CD14-positive monocyte (primary cell): Measurements from ENCODE around the gene COX7A1. TPM values are rescaled to one million over a fixed set of nuclear protein-coding genes. Genes with fewer than 3 reads are reported as not detected.

Experiments used
- DNase-seq, 3 donors: peaks; one replicate each; pipeline ENCODE4 v3.0.0-alpha.2; 2011 to 2022
- H2AFZ ChIP-seq: 2 replicates; pipeline ENCODE4 v1.6.0; 2012; ENCODE audit warnings: mild to moderate bottlenecking, low read depth, low read length, inconsistent platforms; ENCODE audit not compliant: insufficient read depth, poor library complexity, severe bottlenecking
- H3K27ac ChIP-seq, 2 donors: 1 replicate in 1 of 2; 2 replicates in 1 of 2; pipeline ENCODE4 v1.5.1; 2012 to 2013; ENCODE audit warnings: low read length in 2 of 2, control low read depth in 1 of 2, inconsistent platforms in 1 of 2, low read depth in 1 of 2, mild to moderate bottlenecking in 1 of 2
- H3K27me3 ChIP-seq, 2 donors: one replicate each; pipeline versions ENCODE4 v1.6.0 to v1.6.1; 2011 to 2013; ENCODE audit warnings: low read length in 2 of 2; ENCODE audit not compliant: control insufficient read depth in 2 of 2, insufficient read depth in 2 of 2
- H3K36me3 ChIP-seq, 2 donors: replicated peaks in 1 of 2; 1 replicate in 1 of 2; 2 replicates in 1 of 2; pipeline versions ENCODE4 v1.5.1 to v1.6.1; 2012 to 2013; ENCODE audit warnings: low read length in 2 of 2, control low read depth in 1 of 2, inconsistent platforms in 1 of 2, mild to moderate bottlenecking in 1 of 2; ENCODE audit not compliant: insufficient read depth in 2 of 2, control insufficient read depth in 1 of 2
- H3K4me1 ChIP-seq, 2 donors: 1 replicate in 1 of 2; 2 replicates in 1 of 2; pipeline versions ENCODE4 v1.5.1 to v1.6.1; 2012 to 2013; ENCODE audit warnings: low read length in 2 of 2, control low read depth in 1 of 2, inconsistent platforms in 1 of 2, mild to moderate bottlenecking in 1 of 2, moderate library complexity in 1 of 2; ENCODE audit not compliant: insufficient read depth in 2 of 2, control insufficient read depth in 1 of 2
- H3K4me2 ChIP-seq: replicated peaks from 2 replicates; pipeline ENCODE3; 2012; ENCODE audit warnings: low read length, moderate library complexity, mild to moderate bottlenecking; ENCODE audit not compliant: poor library complexity, severe bottlenecking; ENCODE audit errors: extremely low read depth
- H3K4me3 ChIP-seq, 3 experiments: fragments of 200-600 bp in 1 of 3; sonication (generic) in 1 of 3; replicated peaks in 1 of 3; 1 replicate in 2 of 3; 2 replicates in 1 of 3; pipeline ENCODE4 v1.5.1; 2011 to 2013; ENCODE audit warnings: low read length in 3 of 3, mild to moderate bottlenecking in 3 of 3, control low read depth in 2 of 3, low read depth in 2 of 3, inconsistent platforms in 1 of 3, moderate library complexity in 1 of 3
- H3K79me2 ChIP-seq: 2 replicates; pipeline ENCODE4 v1.6.0; 2012; ENCODE audit warnings: mild to moderate bottlenecking, control low read depth, inconsistent platforms, low read length, moderate library complexity; ENCODE audit not compliant: insufficient read depth
- H3K9ac ChIP-seq: 2 replicates; pipeline ENCODE4 v1.6.0; 2017; ENCODE audit warnings: low read length, mild to moderate bottlenecking; ENCODE audit not compliant: insufficient read depth, poor library complexity, severe bottlenecking
- H3K9me3 ChIP-seq, 2 donors: replicated peaks in 1 of 2; 1 replicate in 1 of 2; 2 replicates in 1 of 2; pipeline versions ENCODE4 v1.5.1 to v1.6.1; 2012 to 2013; ENCODE audit warnings: low read length in 2 of 2, control low read depth in 1 of 2; ENCODE audit not compliant: control insufficient read depth in 1 of 2, insufficient read depth in 1 of 2
- H4K20me1 ChIP-seq: 2 replicates; pipeline ENCODE4 v1.6.0; 2012; ENCODE audit warnings: mild to moderate bottlenecking, low read length, control low read depth, moderate library complexity; ENCODE audit not compliant: insufficient read depth
- H3K27ac Mint-ChIP-seq, 7 donors: one replicate each; pipeline ENCODE4 v1.8.0; 2020; ENCODE audit warnings: mild to moderate bottlenecking in 7 of 7, mixed read lengths in 7 of 7, moderate library complexity in 6 of 7, inconsistent platforms in 2 of 7
- H3K27me3 Mint-ChIP-seq, 3 donors: one replicate each; pipeline ENCODE4 v1.8.0; 2021 to 2022; ENCODE audit warnings: low read depth in 3 of 3, mild to moderate bottlenecking in 3 of 3, mixed read lengths in 3 of 3, moderate library complexity in 3 of 3, inconsistent platforms in 1 of 3
- H3K36me3 Mint-ChIP-seq, 2 donors: one replicate each; pipeline ENCODE4 v1.8.0; 2020; ENCODE audit warnings: mixed read lengths in 2 of 2, inconsistent platforms in 1 of 2, mild to moderate bottlenecking in 1 of 2
- H3K4me1 Mint-ChIP-seq: one replicate; pipeline ENCODE4 v1.8.0; 2020; ENCODE audit warnings: mild to moderate bottlenecking, mixed read lengths
- H3K4me3 Mint-ChIP-seq, 2 donors: one replicate each; pipeline ENCODE4 v1.8.0; 2020; ENCODE audit warnings: mild to moderate bottlenecking in 2 of 2, mixed read lengths in 2 of 2, moderate library complexity in 1 of 2
- H3K9me3 Mint-ChIP-seq, 7 donors: one replicate each; pipeline ENCODE4 v1.8.0; 2020 to 2022; ENCODE audit warnings: mixed read lengths in 7 of 7, mild to moderate bottlenecking in 6 of 7, moderate library complexity in 6 of 7, inconsistent platforms in 2 of 7
- CTCF ChIP-seq: fragments of 200-600 bp; IDR thresholded peaks from one replicate; pipeline ENCODE4 v1.8.0; 2022; ENCODE audit warnings: antibody characterized with exemption, mild to moderate bottlenecking
- WGBS: methylation state at CpG from one replicate; pipeline ENCODE4 v1.1.5; 2013; ENCODE audit warnings: missing lambda C conversion rate; ENCODE audit not compliant: insufficient coverage; 5-methylcytosine and 5-hydroxymethylcytosine counted together
- intact Hi-C, 2 donors: fragments of 100-400 bp; cut with micrococcal nuclease; formaldehyde crosslinking; loops; one replicate each; pipeline versions ENCODE4 v1.15.0 to v1.15.1; 2023
- polyA plus RNA-seq, 3 donors: library from polyadenylated mRNA; depleted of rRNA in 1 of 3; unstranded in 2 of 3; stranded (reverse) in 1 of 3; fragments of 300-500 nt in 2 of 3; fragments of >200 nt in 1 of 3; fragmentation: Illumina TruSeq in 2 of 3; gene quantifications; 1 replicate in 2 of 3; 2 replicates in 1 of 3; pipeline ENCODE4 v1.2.3, GENCODE V29; 2012 to 2021

The COX7A1 gene
- polyA plus RNA-seq, 3 donors = not detected

- Histone ChIP-seq H3K4me1 (peaks cover 8 to 22% of the 10 kb centered on the region in 2 donors), H3K27ac (no peak overlapping the region), H3K4me2 (no peak overlapping the region), H2AFZ (no peak overlapping the region), H3K9me3 (no peaks in the 10 kb centered on the region), H3K4me3 (no peak overlapping the region), H4K20me1 (peaks cover 73% of the 10 kb centered on the region), H3K27me3 (no peaks in the 10 kb centered on the region), H3K79me2 (peaks cover 7% of the 10 kb centered on the region), H3K36me3 (peaks cover 50 to 59% of the 10 kb centered on the region in 2 donors), H3K9ac (no peak overlapping the region)
- intact Hi-C loops = no loop called here
- no peaks in the 10 kb centered on the region for H3K9me3 Mint-ChIP-seq
- peaks cover 23% of the 10 kb centered on the region for H3K4me1 Mint-ChIP-seq
- H3K4me3 Mint-ChIP-seq = no peak overlapping the region
- DNase-seq = no peak
- H3K36me3 Mint-ChIP-seq = peaks cover 55 to 68% of the 10 kb centered on the region in 2 donors
- peak overlapping the region in 2 of 7 donors; percentile 33 to 57 for H3K27ac Mint-ChIP-seq
- 89% methylated on average over 5 of the region's 5 CpGs for WGBS
- peaks cover 0 to 7% (median 0%) of the 10 kb centered on the region in 3 donors for H3K27me3 Mint-ChIP-seq
- no peak for TF ChIP-seq CTCF
Observed at GRCh38 chr19:36150586-36150985, 1.7 kb downstream of the COX7A1 start.

- Histone ChIP-seq H3K9me3 (no peaks in the 10 kb centered on the region), H3K4me2 (no peak overlapping the region)
Observed at GRCh38 chr19:36149673-36150406, 2.4 kb downstream of the COX7A1 start.

More at GRCh38 chr19:36149673-36150406, 2.4 kb downstream of the COX7A1 start:
- no peak for TF ChIP-seq CTCF
- Mint-ChIP-seq H3K9me3 (no peaks in the 10 kb centered on the region), H3K27ac (peak overlapping the region in 1 of 7 donors; percentile 62), H3K4me3 (no peak overlapping the region), H3K27me3 (peaks cover 0 to 7% (median 0%) of the 10 kb centered on the region in 3 donors), H3K4me1 (peaks cover 23% of the 10 kb centered on the region), H3K36me3 (peaks cover 63 to 70% of the 10 kb centered on the region in 2 donors)
- no peak overlapping the region for H2AFZ ChIP-seq
- H3K9ac ChIP-seq = no peak overlapping the region
- no peak overlapping the region for H3K4me3 ChIP-seq
- H3K79me2 ChIP-seq = peaks cover 9% of the 10 kb centered on the region
- H3K27me3 ChIP-seq = no peaks in the 10 kb centered on the region
- H4K20me1 ChIP-seq = peaks cover 80% of the 10 kb centered on the region
- no peak overlapping the region for H3K27ac ChIP-seq
- H3K4me1 ChIP-seq = peaks cover 8 to 22% of the 10 kb centered on the region in 2 donors
- 96% methylated on average over 12 of the region's 13 CpGs for WGBS
- no peak for DNase-seq
- intact Hi-C loops = loop anchor here in 1 of 2 donors (10.0 kb wide), 1 partner anchor 405 kb away; the partner anchor contains the start of genes IGFLR1, LIN37, PSENEN and U2AF1L4
- H3K36me3 ChIP-seq = peaks cover 55 to 67% of the 10 kb centered on the region in 2 donors
